D341Med (cell line): ENCODE measurements around the gene CCNI.
"Not testable (repeated sequence)": the region's sequence is repeated elsewhere in the genome, so short reads cannot be mapped to it uniquely, and the experiment has no call there.

ENCODE experiments used
- DNase-seq: peaks from one replicate; pipeline ENCODE4 v3.0.0; 2012; ENCODE audit warnings: low spot score

Gene CCNI

GRCh38 chr4:77080806-77081205 is 5.0 kb upstream of the CCNI start:
- DNase-seq: not testable (repeated sequence)

GRCh38 chr4:77079281-77079680 is 3.5 kb upstream of the CCNI start:
- no peak for DNase-seq

- no peak for DNase-seq
These were observed 2.6 kb upstream of the CCNI start for GRCh38 chr4:77078401-77078800.

GRCh38 chr4:77076889-77077635 is 1.3 kb upstream of the CCNI start:
- no peak for DNase-seq

- DNase-seq: peak; percentile 73
These were observed 571 bp downstream of the CCNI start for GRCh38 chr4:77074981-77075855.

GRCh38 chr4:77074381-77074831 is 1.4 kb downstream of the CCNI start:
- DNase-seq: no peak

- no peak for DNase-seq
These were observed 1.8 kb downstream of the CCNI start for GRCh38 chr4:77073981-77074380.

- no peak for DNase-seq
These were observed 2.5 kb downstream of the CCNI start for GRCh38 chr4:77073106-77073809.

GRCh38 chr4:77072195-77072753 is 3.5 kb downstream of the CCNI start:
- no peak for DNase-seq

GRCh38 chr4:77069514-77069913 is 6.3 kb downstream of the CCNI start:
- DNase-seq: not testable (repeated sequence)

GRCh38 chr4:77065382-77065781 is 10.4 kb downstream of the CCNI start:
- no peak for DNase-seq

- DNase-seq: no peak
These were observed 12.9 kb downstream of the CCNI start for GRCh38 chr4:77062856-77063255.

GRCh38 chr4:77052352-77052751 is 23.4 kb downstream of the CCNI start:
- DNase-seq: peak; percentile 56

- no peak for DNase-seq
These were observed 24.8 kb downstream of the CCNI start for GRCh38 chr4:77050962-77051361.

- no peak for DNase-seq
These were observed 28.8 kb downstream of the CCNI start for GRCh38 chr4:77047037-77047436.

- DNase-seq: no peak
These were observed 30.3 kb downstream of the CCNI start for GRCh38 chr4:77045490-77045889.

- no peak for DNase-seq
These were observed 31.2 kb downstream of the CCNI start for GRCh38 chr4:77044461-77045150.

GRCh38 chr4:77043507-77044136 is 32.2 kb downstream of the CCNI start:
- no peak for DNase-seq

- DNase-seq: no peak
These were observed 34.7 kb downstream of the CCNI start for GRCh38 chr4:77040854-77041725.

GRCh38 chr4:77040270-77040669 is 35.5 kb downstream of the CCNI start:
- no peak for DNase-seq
